Measurements from ENCODE around the gene NGEF.

- no peak for TF ChIP-seq EZH2phosphoT487 (IDR thresholded peaks at IDR 0.05; ENCODE audit: borderline replicate concordance, low read length)
- TF ChIP-seq EZH2 (IDR thresholded peaks at IDR 0.05; ENCODE audit: low read length, unreplicated experiment) = no peak
Observed at GRCh38 chr2:232925821-232926156, 87.3 kb downstream of the NGEF start.
